HFF-Myc (cell line): Measurements from ENCODE around the gene SHPK.

Experiments
- DNase-seq: peaks from one replicate; pipeline ENCODE4 v3.0.0-alpha.2; 2011; ENCODE audit warnings: low read depth; ENCODE audit errors: extremely low read depth
- H3K4me3 ChIP-seq: replicated peaks from 2 replicates; pipeline ENCODE4 v1.5.1; 2011; ENCODE audit warnings: low read depth, mild to moderate bottlenecking, control low read depth, low read length
- TF ChIP-seq, protein P1 (sequence below): IDR thresholded peaks from 2 replicates; pipeline ENCODE4 v1.5.1; 2012; ENCODE audit warnings: mild to moderate bottlenecking, low read depth, low read length, control low read depth; ENCODE audit errors: missing control alignments

Gene SHPK

DNA sequence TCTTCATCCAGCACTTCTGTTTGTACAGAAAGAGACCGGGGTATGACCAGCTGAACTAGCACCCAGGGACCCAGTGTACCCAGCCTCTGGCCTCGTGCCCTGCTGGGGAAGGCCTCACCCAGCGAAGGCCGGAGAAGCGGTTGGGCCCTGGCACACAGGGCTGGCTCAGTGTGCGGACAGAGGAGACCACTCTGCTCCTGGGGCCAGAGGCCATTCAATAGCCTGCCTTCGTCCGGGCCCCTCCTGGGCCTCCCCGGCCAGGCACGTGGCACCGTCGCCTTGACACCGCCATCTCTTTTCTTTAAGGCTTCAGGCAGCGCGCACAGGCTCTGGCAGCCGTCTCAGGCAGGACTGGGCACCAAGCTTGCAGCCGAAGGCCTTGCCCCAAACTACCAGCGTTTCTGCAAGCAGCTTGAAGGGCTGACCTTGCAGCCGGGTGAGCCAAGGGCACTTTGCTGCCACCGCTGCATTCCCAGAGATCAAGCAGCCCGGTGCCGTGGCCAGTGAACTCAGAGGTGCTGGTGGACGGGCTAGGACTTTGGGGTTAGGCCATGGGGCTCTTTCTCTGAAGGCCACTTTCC, 24.4 kb upstream of the SHPK start:
- no peak overlapping the region for H3K4me3 ChIP-seq
- no peak for DNase-seq
- TF ChIP-seq, protein P1, sequence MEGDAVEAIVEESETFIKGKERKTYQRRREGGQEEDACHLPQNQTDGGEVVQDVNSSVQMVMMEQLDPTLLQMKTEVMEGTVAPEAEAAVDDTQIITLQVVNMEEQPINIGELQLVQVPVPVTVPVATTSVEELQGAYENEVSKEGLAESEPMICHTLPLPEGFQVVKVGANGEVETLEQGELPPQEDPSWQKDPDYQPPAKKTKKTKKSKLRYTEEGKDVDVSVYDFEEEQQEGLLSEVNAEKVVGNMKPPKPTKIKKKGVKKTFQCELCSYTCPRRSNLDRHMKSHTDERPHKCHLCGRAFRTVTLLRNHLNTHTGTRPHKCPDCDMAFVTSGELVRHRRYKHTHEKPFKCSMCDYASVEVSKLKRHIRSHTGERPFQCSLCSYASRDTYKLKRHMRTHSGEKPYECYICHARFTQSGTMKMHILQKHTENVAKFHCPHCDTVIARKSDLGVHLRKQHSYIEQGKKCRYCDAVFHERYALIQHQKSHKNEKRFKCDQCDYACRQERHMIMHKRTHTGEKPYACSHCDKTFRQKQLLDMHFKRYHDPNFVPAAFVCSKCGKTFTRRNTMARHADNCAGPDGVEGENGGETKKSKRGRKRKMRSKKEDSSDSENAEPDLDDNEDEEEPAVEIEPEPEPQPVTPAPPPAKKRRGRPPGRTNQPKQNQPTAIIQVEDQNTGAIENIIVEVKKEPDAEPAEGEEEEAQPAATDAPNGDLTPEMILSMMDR = no peak

DNA sequence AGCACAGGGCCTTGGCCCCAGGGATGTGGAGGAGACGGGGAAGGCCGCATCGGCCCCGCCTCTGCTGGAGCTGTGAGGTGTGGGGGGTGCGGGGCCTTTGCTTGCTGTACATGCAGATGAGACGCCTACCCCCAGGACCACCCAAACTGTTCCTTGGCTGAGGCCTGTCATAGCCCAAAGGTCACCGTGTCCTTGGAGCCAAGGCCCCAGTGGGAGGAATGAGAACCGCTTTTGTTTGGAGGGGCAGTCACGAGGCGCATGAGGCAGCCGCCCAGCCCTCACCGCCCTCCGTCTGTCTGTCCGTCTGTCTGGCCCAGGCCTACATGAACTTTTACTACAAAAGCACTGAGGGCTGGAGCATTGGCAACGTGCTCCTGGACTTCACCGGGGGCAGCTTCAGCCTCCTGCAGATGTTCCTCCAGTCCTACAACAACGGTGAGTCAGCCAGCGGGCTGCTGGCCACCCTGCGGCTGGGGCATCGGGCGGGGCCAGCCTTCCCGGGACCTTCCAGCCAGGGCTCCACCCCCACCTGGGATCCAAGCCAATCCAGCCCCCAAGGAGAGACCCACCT, 23.6 kb upstream of the SHPK start:
- no peak overlapping the region for H3K4me3 ChIP-seq
- peak; percentile 85 for DNase-seq
- TF ChIP-seq, protein P1 = no peak

DNA sequence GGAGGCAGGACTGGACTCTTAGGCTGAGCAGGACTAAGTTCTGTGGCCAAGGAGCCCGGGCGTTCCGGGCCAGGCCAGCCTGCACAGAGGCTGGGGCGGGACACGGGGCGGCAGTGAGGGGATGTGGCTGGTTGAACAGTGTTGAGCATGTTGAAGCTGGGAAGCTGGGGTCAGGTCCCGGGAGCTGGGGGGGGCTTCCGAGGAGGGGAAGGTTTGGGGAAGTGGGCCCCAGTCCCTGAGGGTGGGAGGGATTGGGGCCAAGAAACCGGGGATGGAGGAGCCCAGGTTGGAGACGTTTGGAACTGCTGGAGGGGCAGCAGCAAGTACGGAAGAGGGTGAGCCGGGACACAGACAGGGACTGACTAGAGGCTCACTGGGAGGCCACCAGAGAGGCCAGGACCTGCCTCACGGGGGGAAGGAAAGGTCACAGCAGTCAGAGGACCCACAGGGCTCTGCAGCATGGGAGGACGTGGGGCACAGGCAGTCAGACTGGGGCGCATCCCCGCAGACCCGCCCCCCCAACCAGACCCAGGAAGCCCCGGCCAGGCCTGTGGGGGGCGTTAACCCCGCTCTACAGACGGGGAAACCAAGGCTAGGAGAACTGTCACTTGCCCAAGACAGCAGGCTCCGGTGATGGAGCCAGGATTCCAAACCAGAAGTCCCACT, 22.9 kb upstream of the SHPK start:
- H3K4me3 ChIP-seq = no peak overlapping the region
- TF ChIP-seq, protein P1 = no peak
- DNase-seq = no peak

DNA sequence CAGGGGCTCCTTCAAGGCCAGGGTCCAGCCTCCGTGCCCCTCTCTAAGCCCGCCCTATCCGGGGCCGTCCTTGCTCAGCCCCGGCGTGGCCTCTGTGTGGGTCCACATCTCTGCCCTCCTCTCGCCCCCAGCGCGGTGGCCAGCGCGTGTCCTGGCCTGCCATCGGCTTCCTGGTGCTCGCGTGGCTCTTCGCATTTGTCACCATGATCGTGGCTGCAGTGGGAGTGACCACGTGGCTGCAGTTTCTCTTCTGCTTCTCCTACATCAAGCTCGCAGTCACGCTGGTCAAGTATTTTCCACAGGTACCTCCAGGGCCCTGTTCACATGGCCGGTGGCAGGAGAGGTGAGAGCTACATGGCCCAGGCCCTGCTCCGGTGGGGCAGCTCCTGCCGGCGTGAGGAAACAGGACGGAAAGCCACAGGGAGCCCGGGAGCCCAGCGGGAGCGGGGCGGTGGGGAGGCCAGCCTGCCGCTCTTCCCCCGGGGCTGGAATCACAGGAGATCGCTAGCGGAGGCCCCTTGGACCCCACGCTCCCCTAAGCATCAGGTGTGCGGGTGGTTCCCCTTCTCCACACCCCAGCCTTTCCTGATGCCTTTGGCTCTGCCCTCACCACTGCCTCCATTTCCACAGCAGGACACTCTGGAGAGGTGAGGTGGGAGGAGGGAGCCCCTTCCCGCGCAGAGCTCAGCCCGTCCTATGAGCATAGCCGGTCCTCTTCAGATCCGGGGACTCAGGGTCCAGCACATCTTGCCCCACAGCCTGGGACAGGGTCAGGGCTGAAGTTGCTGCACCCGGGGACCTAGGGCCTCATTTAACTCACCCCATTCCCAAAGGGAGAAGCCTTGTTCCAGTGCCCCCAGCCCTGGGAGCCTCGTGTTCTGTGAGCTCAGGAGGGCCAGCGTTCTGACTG, 22.1 kb upstream of the SHPK start:
- H3K4me3 ChIP-seq = no peak overlapping the region
- DNase-seq = no peak
- TF ChIP-seq, protein P1 = no peak

DNA sequence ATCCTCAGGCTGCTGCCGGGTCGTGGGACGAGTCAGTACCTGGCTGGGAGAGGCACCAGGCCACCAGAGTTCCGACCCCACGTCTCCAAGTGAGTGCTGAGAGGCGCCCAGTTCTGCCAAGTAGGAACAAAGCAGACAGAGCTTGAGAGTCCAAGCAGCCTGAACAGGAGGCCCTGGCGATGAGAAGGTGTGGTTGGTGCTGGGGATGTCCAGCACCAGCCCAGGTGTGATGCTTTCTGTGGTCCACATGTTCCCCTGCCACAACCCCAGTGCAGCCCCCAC, 21.5 kb upstream of the SHPK start:
- no peak for DNase-seq
- TF ChIP-seq, protein P1 = no peak
- no peak overlapping the region for H3K4me3 ChIP-seq

DNA sequence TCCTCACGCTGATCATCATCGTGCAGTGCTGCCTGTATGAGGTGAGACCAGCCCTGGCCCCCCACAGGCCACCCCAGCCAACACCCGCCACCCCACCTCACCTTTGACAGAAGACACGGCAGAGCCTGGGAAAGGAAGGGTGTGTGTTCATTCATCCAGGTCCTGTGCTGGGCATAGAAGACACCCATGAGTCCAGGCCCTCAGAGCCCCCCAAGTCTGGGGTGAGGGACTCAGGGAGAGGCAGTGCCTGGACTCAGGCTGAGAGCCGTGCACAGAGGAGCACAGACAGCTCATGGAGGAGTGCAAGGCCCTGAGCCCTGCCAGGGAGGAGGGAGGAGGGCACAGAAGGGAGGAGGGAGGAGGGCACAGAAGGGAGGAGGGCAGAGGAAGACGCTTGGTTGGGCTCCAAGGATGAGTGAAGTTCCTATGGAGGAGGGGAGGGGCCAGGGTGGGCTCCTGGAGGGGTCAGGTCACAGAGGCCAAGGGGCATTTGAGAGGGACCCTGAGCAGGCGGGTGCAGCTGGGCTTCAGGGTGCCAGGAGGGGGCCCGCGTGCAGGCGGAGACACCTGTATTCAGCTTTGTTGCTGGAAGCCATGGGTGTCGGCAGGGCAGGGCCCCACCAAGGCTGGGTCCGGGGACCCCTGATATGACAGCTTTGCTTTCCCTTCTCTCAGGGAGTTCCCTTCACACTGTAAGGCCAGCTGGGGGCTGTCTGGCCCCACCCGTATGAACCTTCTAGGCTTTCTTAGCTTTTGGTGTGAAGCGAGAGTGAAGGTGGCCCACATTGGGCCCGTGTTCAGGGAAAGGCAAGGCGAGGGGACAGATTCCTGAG, 20.9 kb upstream of the SHPK start:
- no peak overlapping the region for H3K4me3 ChIP-seq
- TF ChIP-seq, protein P1 = no peak
- DNase-seq = no peak
